K562 (cell line): ENCODE measurements around the gene PLEKHN1. TPM values are rescaled to one million over a fixed set of nuclear protein-coding genes. Genes with fewer than 3 reads are reported as not detected.
A peak's percentile ranks its signal among the peaks of the same experiment; 100 is the strongest.

Experiments
- EP400 ChIP-seq: fragments of 450-650 bp; IDR thresholded peaks from 2 replicates; pipeline ENCODE4 v1.6.1; 2017; ENCODE audit warnings: antibody characterized with exemption, mild to moderate bottlenecking, moderate library complexity
- FOXM1 ChIP-seq, 2 experiments: fragments of 450-650 bp in 1 of 2; sonication (generic) in 1 of 2; formaldehyde crosslinking in 1 of 2; IDR thresholded peaks; 2 replicates each; pipeline versions ENCODE4 v1.6.1 to v1.9.0; 2017 to 2022; ENCODE audit warnings: low read depth in 2 of 2, mild to moderate bottlenecking in 2 of 2, missing genetic modification reagents in 1 of 2, moderate library complexity in 1 of 2
- KDM2B ChIP-seq: fragments of 250-450 bp; sonication (Bioruptor Pico); IDR thresholded peaks from 2 replicates; pipeline ENCODE4 v1.8.0; 2021; ENCODE audit warnings: mild to moderate bottlenecking, moderate library complexity
- PYGO2 ChIP-seq: fragments of 450-650 bp; IDR thresholded peaks from 2 replicates; pipeline ENCODE4 v1.6.1; 2016; ENCODE audit warnings: mild to moderate bottlenecking, missing genetic modification characterization, moderate library complexity, missing compliant biosample characterization
- TSC22D4 ChIP-seq: fragments of 450-650 bp; IDR thresholded peaks from 2 replicates; pipeline ENCODE4 v1.6.1; 2016; ENCODE audit warnings: missing genetic modification characterization, missing biosample characterization, control low read depth
- ZNF140 ChIP-seq: fragments of 250-450 bp; sonication (Bioruptor Pico); IDR thresholded peaks from 2 replicates; pipeline ENCODE4 v1.8.0; 2021; ENCODE audit warnings: moderate library complexity, mild to moderate bottlenecking, inconsistent platforms
- ZNF197 ChIP-seq: fragments of 200-800 bp; sonication (Bioruptor generic); IDR thresholded peaks from 2 replicates; pipeline ENCODE4 v1.6.1; 2016; ENCODE audit warnings: low read depth, missing genetic modification characterization, missing compliant biosample characterization
- ZNF561 ChIP-seq: fragments of 450-650 bp; formaldehyde crosslinking; conservative IDR thresholded peaks from 2 replicates; pipeline ENCODE4 v1.4.0; 2020; ENCODE audit warnings: mild to moderate bottlenecking, moderate library complexity
- polyA plus RNA-seq, 8 experiments: library from polyadenylated mRNA; depleted of rRNA in 4 of 8; stranded (reverse) in 5 of 8; unstranded in 3 of 8; fragments of >200 nt; fragmentation: Nextera tagmentation in 2 of 8; fragmentation: Illumina TruSeq in 1 of 8; extraction: Ambion mirVana in 2 of 8; extraction: Trizol in 1 of 8; gene quantifications; 2 replicates each; pipeline versions ENCODE4 v1.2.1 to v1.2.3, GENCODE V29; 2011 to 2014; ENCODE audit warnings: inconsistent platforms in 1 of 8, missing spikeins in 1 of 8
- total RNA-seq, 7 experiments: library from RNA; depleted of rRNA in 6 of 7; stranded (reverse); fragments of >200 nt in 6 of 7; fragmentation: Illumina TruSeq in 2 of 7; extraction: Trizol in 2 of 7; gene quantifications; 2 replicates each; pipeline versions ENCODE4 v1.2.1 to v1.2.3, GENCODE V29; 2011 to 2021; ENCODE audit warnings: low replicate concordance in 1 of 7
- TF ChIP-seq, protein P1 (sequence below): sonication (generic); formaldehyde crosslinking; IDR thresholded peaks from 2 replicates; pipeline ENCODE4 v1.8.0; 2022; ENCODE audit warnings: missing genetic modification reagents, mild to moderate bottlenecking, moderate library complexity, borderline replicate concordance
- TF ChIP-seq, protein P2 (sequence below): sonication (generic); formaldehyde crosslinking; IDR thresholded peaks from 2 replicates; pipeline ENCODE4 v1.8.0; 2022; ENCODE audit warnings: mild to moderate bottlenecking, missing genetic modification reagents
- TF ChIP-seq, protein P3 (sequence below): conservative IDR thresholded peaks from 2 replicates; pipeline ENCODE4 v1.6.1; 2011; ENCODE audit warnings: low read depth, mild to moderate bottlenecking, low read length; ENCODE audit not compliant: control insufficient read depth
- TF ChIP-seq, protein P4 (sequence below): fragments of 450-650 bp; IDR thresholded peaks from 2 replicates; pipeline ENCODE4 v1.6.1; 2018; ENCODE audit not compliant: partially characterized antibody
- TF ChIP-seq, protein P5 (sequence below): fragments of 450-650 bp; IDR thresholded peaks from 2 replicates; pipeline ENCODE4 v1.6.1; 2017; ENCODE audit warnings: mild to moderate bottlenecking, moderate library complexity

The PLEKHN1 gene
- total and polyA plus RNA-seq, 9 of the 15 experiments (the other 6 are each of a cell fraction or from before 2014, with no cell fraction given): 0.07 to 1.5 (median 0.13) TPM; not detected in 2

DNA sequence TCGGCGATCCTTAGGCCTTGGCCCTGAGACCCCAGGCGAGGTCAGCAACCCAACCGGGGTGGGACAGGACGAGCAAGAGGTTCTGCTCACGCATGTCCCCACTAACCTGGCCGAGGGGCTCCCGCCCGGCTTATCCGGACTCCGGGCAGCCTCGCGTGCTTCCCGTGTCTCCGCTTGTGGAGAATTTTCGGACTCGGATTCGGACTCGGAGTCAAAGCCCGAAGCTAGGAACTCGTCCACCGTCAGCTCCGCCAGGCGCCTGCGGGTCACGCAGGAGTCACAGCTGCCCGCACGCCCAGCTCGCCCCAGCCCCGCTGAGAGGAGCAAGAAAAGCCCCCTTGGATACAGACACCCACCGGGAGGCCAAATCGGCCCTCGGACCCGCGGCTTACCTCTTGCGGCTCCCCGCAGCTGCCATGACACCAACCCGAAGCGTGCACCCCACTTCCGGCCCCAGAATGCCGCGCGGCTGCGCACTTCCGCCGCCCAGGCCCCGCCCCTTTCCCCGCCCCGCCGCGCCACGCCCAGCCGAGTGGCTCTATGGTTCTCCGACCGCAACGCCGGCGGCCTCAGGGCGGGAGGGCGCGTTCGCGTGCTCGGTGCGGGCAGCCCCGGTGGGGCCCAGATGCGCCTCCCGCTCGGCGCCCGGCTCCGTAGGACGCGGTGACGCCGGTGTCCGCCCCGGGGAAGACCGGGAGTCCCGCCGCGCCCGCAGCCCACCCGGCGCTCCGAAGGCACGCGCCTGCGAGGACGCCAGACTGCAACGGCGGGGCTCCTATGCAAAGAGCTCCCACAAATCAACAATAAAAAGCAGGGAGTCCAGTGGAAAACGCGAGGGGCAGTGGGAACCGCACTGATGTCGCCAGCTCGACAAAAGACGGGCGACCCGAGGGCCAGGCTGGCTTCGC lies 7.2 kb upstream of the PLEKHN1 start, which contains the start of gene NOC2L (continued):
- TF ChIP-seq, protein P1, sequence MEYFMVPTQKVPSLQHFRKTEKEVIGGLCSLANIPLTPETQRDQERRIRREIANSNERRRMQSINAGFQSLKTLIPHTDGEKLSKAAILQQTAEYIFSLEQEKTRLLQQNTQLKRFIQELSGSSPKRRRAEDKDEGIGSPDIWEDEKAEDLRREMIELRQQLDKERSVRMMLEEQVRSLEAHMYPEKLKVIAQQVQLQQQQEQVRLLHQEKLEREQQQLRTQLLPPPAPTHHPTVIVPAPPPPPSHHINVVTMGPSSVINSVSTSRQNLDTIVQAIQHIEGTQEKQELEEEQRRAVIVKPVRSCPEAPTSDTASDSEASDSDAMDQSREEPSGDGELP: peak; percentile 72; the same call in 1 of the 2 replicates
- TF ChIP-seq, protein P2, sequence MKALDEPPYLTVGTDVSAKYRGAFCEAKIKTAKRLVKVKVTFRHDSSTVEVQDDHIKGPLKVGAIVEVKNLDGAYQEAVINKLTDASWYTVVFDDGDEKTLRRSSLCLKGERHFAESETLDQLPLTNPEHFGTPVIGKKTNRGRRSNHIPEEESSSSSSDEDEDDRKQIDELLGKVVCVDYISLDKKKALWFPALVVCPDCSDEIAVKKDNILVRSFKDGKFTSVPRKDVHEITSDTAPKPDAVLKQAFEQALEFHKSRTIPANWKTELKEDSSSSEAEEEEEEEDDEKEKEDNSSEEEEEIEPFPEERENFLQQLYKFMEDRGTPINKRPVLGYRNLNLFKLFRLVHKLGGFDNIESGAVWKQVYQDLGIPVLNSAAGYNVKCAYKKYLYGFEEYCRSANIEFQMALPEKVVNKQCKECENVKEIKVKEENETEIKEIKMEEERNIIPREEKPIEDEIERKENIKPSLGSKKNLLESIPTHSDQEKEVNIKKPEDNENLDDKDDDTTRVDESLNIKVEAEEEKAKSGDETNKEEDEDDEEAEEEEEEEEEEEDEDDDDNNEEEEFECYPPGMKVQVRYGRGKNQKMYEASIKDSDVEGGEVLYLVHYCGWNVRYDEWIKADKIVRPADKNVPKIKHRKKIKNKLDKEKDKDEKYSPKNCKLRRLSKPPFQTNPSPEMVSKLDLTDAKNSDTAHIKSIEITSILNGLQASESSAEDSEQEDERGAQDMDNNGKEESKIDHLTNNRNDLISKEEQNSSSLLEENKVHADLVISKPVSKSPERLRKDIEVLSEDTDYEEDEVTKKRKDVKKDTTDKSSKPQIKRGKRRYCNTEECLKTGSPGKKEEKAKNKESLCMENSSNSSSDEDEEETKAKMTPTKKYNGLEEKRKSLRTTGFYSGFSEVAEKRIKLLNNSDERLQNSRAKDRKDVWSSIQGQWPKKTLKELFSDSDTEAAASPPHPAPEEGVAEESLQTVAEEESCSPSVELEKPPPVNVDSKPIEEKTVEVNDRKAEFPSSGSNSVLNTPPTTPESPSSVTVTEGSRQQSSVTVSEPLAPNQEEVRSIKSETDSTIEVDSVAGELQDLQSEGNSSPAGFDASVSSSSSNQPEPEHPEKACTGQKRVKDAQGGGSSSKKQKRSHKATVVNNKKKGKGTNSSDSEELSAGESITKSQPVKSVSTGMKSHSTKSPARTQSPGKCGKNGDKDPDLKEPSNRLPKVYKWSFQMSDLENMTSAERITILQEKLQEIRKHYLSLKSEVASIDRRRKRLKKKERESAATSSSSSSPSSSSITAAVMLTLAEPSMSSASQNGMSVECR: peak; percentile 91
- TF ChIP-seq, protein P3, sequence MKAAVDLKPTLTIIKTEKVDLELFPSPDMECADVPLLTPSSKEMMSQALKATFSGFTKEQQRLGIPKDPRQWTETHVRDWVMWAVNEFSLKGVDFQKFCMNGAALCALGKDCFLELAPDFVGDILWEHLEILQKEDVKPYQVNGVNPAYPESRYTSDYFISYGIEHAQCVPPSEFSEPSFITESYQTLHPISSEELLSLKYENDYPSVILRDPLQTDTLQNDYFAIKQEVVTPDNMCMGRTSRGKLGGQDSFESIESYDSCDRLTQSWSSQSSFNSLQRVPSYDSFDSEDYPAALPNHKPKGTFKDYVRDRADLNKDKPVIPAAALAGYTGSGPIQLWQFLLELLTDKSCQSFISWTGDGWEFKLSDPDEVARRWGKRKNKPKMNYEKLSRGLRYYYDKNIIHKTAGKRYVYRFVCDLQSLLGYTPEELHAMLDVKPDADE: 0 out of 2 replicates have a peak, but pooled peaks have one; percentile 79
- TF ChIP-seq, protein P4, sequence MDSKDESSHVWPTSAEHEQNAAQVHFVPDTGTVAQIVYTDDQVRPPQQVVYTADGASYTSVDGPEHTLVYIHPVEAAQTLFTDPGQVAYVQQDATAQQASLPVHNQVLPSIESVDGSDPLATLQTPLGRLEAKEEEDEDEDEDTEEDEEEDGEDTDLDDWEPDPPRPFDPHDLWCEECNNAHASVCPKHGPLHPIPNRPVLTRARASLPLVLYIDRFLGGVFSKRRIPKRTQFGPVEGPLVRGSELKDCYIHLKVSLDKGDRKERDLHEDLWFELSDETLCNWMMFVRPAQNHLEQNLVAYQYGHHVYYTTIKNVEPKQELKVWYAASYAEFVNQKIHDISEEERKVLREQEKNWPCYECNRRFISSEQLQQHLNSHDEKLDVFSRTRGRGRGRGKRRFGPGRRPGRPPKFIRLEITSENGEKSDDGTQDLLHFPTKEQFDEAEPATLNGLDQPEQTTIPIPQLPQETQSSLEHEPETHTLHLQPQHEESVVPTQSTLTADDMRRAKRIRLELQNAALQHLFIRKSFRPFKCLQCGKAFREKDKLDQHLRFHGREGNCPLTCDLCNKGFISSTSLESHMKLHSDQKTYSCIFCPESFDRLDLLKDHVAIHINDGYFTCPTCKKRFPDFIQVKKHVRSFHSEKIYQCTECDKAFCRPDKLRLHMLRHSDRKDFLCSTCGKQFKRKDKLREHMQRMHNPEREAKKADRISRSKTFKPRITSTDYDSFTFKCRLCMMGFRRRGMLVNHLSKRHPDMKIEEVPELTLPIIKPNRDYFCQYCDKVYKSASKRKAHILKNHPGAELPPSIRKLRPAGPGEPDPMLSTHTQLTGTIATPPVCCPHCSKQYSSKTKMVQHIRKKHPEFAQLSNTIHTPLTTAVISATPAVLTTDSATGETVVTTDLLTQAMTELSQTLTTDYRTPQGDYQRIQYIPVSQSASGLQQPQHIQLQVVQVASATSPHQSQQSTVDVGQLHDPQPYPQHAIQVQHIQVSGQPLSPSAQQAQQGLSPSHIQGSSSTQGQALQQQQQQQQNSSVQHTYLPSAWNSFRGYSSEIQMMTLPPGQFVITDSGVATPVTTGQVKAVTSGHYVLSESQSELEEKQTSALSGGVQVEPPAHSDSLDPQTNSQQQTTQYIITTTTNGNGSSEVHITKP: no peak
- TF ChIP-seq PYGO2 (no peak), FOXM1 (IDR thresholded peaks at IDR 0.05; ENCODE audit: low read depth) (no peak), FOXM1 (CRISPR knock-in tag; IDR thresholded peaks at IDR 0.05; ENCODE audit: low read depth) (no peak), EP400 (peak; percentile 95), ZNF197 (no peak), KDM2B (no peak), ZNF561 (CRISPR knock-in tag) (no peak), ZNF140 (no peak), TSC22D4 (tag) (no peak)
- TF ChIP-seq, protein P5, sequence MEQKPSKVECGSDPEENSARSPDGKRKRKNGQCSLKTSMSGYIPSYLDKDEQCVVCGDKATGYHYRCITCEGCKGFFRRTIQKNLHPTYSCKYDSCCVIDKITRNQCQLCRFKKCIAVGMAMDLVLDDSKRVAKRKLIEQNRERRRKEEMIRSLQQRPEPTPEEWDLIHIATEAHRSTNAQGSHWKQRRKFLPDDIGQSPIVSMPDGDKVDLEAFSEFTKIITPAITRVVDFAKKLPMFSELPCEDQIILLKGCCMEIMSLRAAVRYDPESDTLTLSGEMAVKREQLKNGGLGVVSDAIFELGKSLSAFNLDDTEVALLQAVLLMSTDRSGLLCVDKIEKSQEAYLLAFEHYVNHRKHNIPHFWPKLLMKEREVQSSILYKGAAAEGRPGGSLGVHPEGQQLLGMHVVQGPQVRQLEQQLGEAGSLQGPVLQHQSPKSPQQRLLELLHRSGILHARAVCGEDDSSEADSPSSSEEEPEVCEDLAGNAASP: no peak
